Measurements from ENCODE around the gene ELL.

DNA sequence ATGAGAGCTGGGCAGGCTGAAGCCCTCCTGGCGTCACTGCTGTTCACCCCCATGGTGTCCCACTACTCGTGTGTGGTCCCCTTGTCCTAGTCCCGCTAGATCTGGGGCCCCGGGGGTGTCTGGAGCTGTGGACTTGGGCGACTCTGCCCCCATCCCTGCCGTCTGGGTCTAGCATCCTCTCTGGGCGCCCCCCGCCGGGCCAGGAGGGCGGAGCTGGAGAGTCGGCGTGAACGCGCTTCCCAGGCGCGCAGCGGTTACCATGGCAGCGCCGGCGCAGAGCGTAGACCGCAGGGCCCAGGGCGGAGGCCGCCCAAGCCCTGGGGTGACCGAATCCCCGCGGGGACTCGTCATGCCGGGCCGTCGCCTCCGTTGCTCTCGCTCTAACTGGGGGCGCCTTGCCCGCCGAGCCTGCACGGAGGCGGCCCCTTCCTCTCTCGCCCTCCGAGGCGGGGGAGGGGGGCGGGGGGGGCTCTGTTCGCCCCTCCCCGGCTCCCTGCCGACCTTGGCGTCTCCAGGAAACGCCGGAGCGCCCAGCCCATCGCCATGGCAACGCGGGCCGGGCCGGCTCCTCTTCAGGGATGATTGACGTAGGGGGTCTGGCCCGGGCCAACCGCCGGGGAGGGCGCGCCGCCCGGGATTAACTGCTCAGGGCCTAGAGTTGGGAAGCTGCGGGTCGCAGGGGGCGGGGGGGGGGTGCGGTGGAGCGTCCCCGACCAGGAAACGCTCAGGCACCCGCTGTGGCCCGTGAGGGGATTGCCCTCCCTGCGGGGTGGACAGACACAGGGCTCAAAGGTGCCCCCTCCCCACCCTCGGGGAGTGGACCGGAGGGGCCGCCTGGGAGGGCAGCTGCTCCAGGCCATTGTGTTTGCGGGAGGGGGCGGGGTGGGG is 92.8 kb downstream of the ELL start:
- TF ChIP-seq, protein P1, sequence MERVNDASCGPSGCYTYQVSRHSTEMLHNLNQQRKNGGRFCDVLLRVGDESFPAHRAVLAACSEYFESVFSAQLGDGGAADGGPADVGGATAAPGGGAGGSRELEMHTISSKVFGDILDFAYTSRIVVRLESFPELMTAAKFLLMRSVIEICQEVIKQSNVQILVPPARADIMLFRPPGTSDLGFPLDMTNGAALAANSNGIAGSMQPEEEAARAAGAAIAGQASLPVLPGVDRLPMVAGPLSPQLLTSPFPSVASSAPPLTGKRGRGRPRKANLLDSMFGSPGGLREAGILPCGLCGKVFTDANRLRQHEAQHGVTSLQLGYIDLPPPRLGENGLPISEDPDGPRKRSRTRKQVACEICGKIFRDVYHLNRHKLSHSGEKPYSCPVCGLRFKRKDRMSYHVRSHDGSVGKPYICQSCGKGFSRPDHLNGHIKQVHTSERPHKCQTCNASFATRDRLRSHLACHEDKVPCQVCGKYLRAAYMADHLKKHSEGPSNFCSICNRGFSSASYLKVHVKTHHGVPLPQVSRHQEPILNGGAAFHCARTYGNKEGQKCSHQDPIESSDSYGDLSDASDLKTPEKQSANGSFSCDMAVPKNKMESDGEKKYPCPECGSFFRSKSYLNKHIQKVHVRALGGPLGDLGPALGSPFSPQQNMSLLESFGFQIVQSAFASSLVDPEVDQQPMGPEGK (CRISPR knock-in tag; IDR thresholded peaks at IDR 0.05; ENCODE audit: borderline replicate concordance), result peak; percentile 86; the same call in 1 of the 2 replicates
- TF ChIP-seq ZC3H10 (CRISPR knock-in tag; IDR thresholded peaks at IDR 0.05), result no peak
- TF ChIP-seq CSDC2 (CRISPR knock-in tag; IDR thresholded peaks at IDR 0.05), result no peak
- TF ChIP-seq ZNF565 (CRISPR knock-in tag; conservative IDR thresholded peaks at IDR 0.05; ENCODE audit: low read depth), result no peak
- TF ChIP-seq ZFP30 (CRISPR knock-in tag; IDR thresholded peaks at IDR 0.05), result no peak
- TF ChIP-seq, protein P2, sequence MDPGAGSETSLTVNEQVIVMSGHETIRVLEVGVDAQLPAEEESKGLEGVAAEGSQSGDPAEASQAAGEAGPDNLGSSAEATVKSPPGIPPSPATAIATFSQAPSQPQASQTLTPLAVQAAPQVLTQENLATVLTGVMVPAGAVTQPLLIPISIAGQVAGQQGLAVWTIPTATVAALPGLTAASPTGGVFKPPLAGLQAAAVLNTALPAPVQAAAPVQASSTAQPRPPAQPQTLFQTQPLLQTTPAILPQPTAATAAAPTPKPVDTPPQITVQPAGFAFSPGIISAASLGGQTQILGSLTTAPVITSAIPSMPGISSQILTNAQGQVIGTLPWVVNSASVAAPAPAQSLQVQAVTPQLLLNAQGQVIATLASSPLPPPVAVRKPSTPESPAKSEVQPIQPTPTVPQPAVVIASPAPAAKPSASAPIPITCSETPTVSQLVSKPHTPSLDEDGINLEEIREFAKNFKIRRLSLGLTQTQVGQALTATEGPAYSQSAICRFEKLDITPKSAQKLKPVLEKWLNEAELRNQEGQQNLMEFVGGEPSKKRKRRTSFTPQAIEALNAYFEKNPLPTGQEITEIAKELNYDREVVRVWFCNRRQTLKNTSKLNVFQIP (CRISPR knock-in tag; IDR thresholded peaks at IDR 0.05; ENCODE audit: borderline replicate concordance, low read depth), result no peak
- no peak for TF ChIP-seq ISL1 (CRISPR knock-in tag; IDR thresholded peaks at IDR 0.05)

Measured in SK-N-SH treated with all-trans-retinoic acid at 6 μM for 48 hours (cell line).